Endothelial cell of umbilical vein (primary cell): ENCODE data around the gene CDKN1A. TPM values are rescaled to one million over a fixed set of nuclear protein-coding genes. Genes with fewer than 3 reads are reported as not detected.

ENCODE experiments used
- BruUV-seq: library from RNA; stranded (reverse); fragments of 400-500 nt; replicated peaks from 2 replicates; lab custom pipeline; 2021; lab: Mats Ljungman, UMichigan
- CTCF ChIA-PET: fragments of 300-600, 350-600 bp; sonication (Branson Sonifier 250); formaldehyde crosslinking; loops from one replicate; lab custom pipeline; 2021; ENCODE audit warnings: antibody characterized with exemption, inconsistent platforms; lab: Charles Lee
- POLR2A ChIA-PET: fragments of 300-600, 350-600 bp; sonication (Branson Sonifier 250); formaldehyde crosslinking; loops from one replicate; lab custom pipeline; 2021; ENCODE audit warnings: antibody characterized with exemption, inconsistent platforms; lab: Charles Lee
- DNase-seq: peaks from one replicate; pipeline ENCODE4 v3.0.0-alpha.2; 2011; ENCODE audit warnings: low read depth, low spot score
- FAIRE-seq: peaks from 2 replicates; lab custom pipeline; 2011; peaks lifted over from hg19 to GRCh38; lab: Jason Lieb, UNC
- H2AFZ ChIP-seq: 2 replicates; pipeline ENCODE4 v1.6.0; 2012; ENCODE audit warnings: low read depth, low read length, control low read depth, inconsistent platforms
- H3K27ac ChIP-seq: 2 replicates; pipeline ENCODE4 v1.5.1; 2011; ENCODE audit warnings: low read depth, mild to moderate bottlenecking, control low read depth, low read length, moderate library complexity; ENCODE audit not compliant: insufficient read depth
- H3K27me3 ChIP-seq, 2 experiments: 2 replicates each; pipeline versions ENCODE4 v1.6.0 to v1.6.1; 2011; ENCODE audit warnings: low read length in 2 of 2, mixed read lengths in 1 of 2; ENCODE audit not compliant: control insufficient read depth in 2 of 2, insufficient read depth in 2 of 2
- H3K36me3 ChIP-seq, 2 experiments: 2 replicates in 1 of 2; 3 replicates in 1 of 2; pipeline ENCODE4 v1.5.1; 2011; ENCODE audit warnings: low read length in 2 of 2, mild to moderate bottlenecking in 1 of 2, moderate library complexity in 1 of 2; ENCODE audit not compliant: control insufficient read depth in 2 of 2, insufficient read depth in 2 of 2; ENCODE audit errors: extremely low read depth in 1 of 2
- H3K4me1 ChIP-seq: 3 replicates; pipeline ENCODE4 v1.5.1; 2011; ENCODE audit warnings: mild to moderate bottlenecking, low read length; ENCODE audit not compliant: control insufficient read depth, insufficient read depth; ENCODE audit errors: extremely low read depth
- H3K4me2 ChIP-seq: 2 replicates; pipeline ENCODE4 v1.6.1; 2011; ENCODE audit warnings: low read length, control low read depth, mixed read lengths; ENCODE audit not compliant: insufficient read depth
- H3K4me3 ChIP-seq, 3 experiments: fragments of 200-600 bp in 1 of 3; sonication (generic), shearing (Covaris generic) in 1 of 3; replicated peaks in 1 of 3; 2 replicates each; pipeline ENCODE4 v1.5.1; 2011 to 2016; ENCODE audit warnings: control low read depth in 3 of 3, low read length in 3 of 3, mild to moderate bottlenecking in 2 of 3, inconsistent platforms in 1 of 3, low read depth in 1 of 3, moderate library complexity in 1 of 3; ENCODE audit not compliant: insufficient read depth in 1 of 3
- H3K79me2 ChIP-seq: 2 replicates; pipeline ENCODE4 v1.6.0; 2012; ENCODE audit warnings: low read length, inconsistent platforms; ENCODE audit not compliant: control insufficient read depth, insufficient read depth
- H3K9ac ChIP-seq: replicated peaks from 2 replicates; pipeline ENCODE3; 2011; ENCODE audit warnings: low read length, control low read depth; ENCODE audit not compliant: insufficient read depth; ENCODE audit errors: extremely low read depth
- H3K9me1 ChIP-seq: replicated peaks from 3 replicates; pipeline ENCODE4 v1.6.0; 2011; ENCODE audit warnings: mild to moderate bottlenecking, low read length; ENCODE audit not compliant: control insufficient read depth, insufficient read depth; ENCODE audit errors: extremely low read depth
- H3K9me3 ChIP-seq: replicated peaks from 2 replicates; pipeline ENCODE4 v1.5.1; 2012; ENCODE audit warnings: low read length, inconsistent platforms; ENCODE audit not compliant: control insufficient read depth, insufficient read depth
- H4K20me1 ChIP-seq: replicated peaks from 2 replicates; pipeline ENCODE3; 2011; ENCODE audit warnings: mild to moderate bottlenecking, low read length; ENCODE audit not compliant: control insufficient read depth, insufficient read depth; ENCODE audit errors: extremely low read depth
- CTCF ChIP-seq, 2 donors: IDR thresholded peaks; 1 replicate in 1 of 2; 2 replicates in 1 of 2; pipeline ENCODE4 v1.5.1; 2011; ENCODE audit warnings: low read length in 2 of 2, mild to moderate bottlenecking in 2 of 2, moderate library complexity in 2 of 2, control low read depth in 1 of 2, inconsistent platforms in 1 of 2, low read depth in 1 of 2; ENCODE audit not compliant: insufficient read depth in 1 of 2; ENCODE audit errors: extremely low read depth in 1 of 2
- EZH2 ChIP-seq: IDR thresholded peaks from 2 replicates; pipeline ENCODE4 v1.6.1; 2012; ENCODE audit warnings: borderline replicate concordance, low read depth, mild to moderate bottlenecking, moderate library complexity, low read length, inconsistent platforms; ENCODE audit not compliant: severe bottlenecking
- FOS ChIP-seq: IDR thresholded peaks from 2 replicates; pipeline ENCODE4 v1.6.1; 2011; ENCODE audit warnings: mild to moderate bottlenecking, low read length, moderate library complexity, borderline replicate concordance; ENCODE audit not compliant: insufficient read depth
- GATA2 ChIP-seq: IDR thresholded peaks from 2 replicates; pipeline ENCODE4 v1.7.0; 2011; ENCODE audit warnings: low read depth, mild to moderate bottlenecking, moderate library complexity, mixed read lengths, low read length; ENCODE audit not compliant: insufficient read length, insufficient read depth
- JUN ChIP-seq: IDR thresholded peaks from 2 replicates; pipeline ENCODE4 v1.6.1; 2011; ENCODE audit warnings: borderline replicate concordance, low read depth; ENCODE audit not compliant: insufficient read length, insufficient read depth
- MAX ChIP-seq: IDR thresholded peaks from 2 replicates; pipeline ENCODE4 v1.6.1; 2011; ENCODE audit not compliant: insufficient read depth, insufficient read length
- MYC ChIP-seq: IDR thresholded peaks from one replicate; pipeline ENCODE4 v1.6.1; 2011; ENCODE audit warnings: mild to moderate bottlenecking, low read depth, low read length
- POLR2A ChIP-seq: IDR thresholded peaks from 2 replicates; pipeline ENCODE4 v1.6.1; 2012; ENCODE audit warnings: low read depth, mild to moderate bottlenecking, control low read depth, low read length
- POLR2AphosphoS5 ChIP-seq: IDR thresholded peaks from 2 replicates; pipeline ENCODE4 v1.6.1; 2012; ENCODE audit warnings: low read depth, mild to moderate bottlenecking, control low read depth, low read length, moderate library complexity; ENCODE audit not compliant: insufficient read depth
- dilution Hi-C: fragments of 300-500 bp; cut with MboI; formaldehyde crosslinking; loops from one replicate; pipeline ENCODE4 v1.15.0; 2019; ENCODE audit warnings: low sequenced_read_pairs; ENCODE audit not compliant: extremely low pct_ligation_motif_present
- intact Hi-C: fragments of 100-400 bp; cut with micrococcal nuclease; formaldehyde crosslinking; loops from one replicate; pipeline ENCODE4 v1.10.0; 2022
- polyA plus RNA-seq, 4 experiments: library from polyadenylated mRNA; depleted of rRNA in 3 of 4; stranded (reverse) in 3 of 4; unstranded in 1 of 4; fragments of >200 nt; gene quantifications; 2 replicates each; pipeline versions ENCODE4 v1.2.1 to v1.2.3, GENCODE V29; 2011 to 2012; ENCODE audit warnings: missing spikeins in 1 of 4
- total RNA-seq: library from RNA; stranded (reverse); gene quantifications from 2 replicates; pipeline ENCODE4 v1.2.3, GENCODE V29; 2021

The CDKN1A gene
- total and polyA plus RNA-seq, 2 donors (not counting 3 experiments of a cell fraction or from before 2014, with no cell fraction given) = 170 to 238 TPM

DNA sequence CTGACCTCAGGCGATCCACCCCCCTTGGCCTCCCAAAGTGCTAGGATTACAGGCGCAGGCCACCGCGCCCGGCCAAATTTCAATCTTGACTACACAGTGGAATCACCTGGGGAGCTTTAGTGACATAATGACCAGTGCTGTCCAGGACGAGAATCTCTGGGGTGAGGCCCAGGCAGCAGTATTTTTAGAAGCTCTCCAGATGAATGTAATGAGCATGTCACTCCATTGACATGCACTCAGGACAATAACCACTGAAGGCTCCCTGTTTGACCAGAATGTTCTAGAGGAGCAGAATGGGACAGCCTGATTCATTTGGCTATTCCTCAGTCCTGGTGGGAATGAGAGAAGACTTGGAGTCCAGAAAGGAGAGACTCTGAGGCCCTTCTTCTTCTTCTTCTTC is 45.1 kb upstream of the CDKN1A start:
- H3K9ac ChIP-seq = no peak overlapping the region
- dilution Hi-C loops = no loop called here
- DNase-seq (no peak), FAIRE-seq (no peak)
- no peaks in the 10 kb centered on the region for H3K9me1 ChIP-seq
- no TSS peak for BruUV-seq
- no peaks in the 10 kb centered on the region for H3K36me3 ChIP-seq
- POLR2A ChIA-PET = interaction anchor here (0.6 to 1.0 kb wide), 3 partner anchors 23 to 45 kb away, joined by 3 to 7 read pairs (median 3); partner anchors contain the start of gene CDKN1A
- H3K79me2 ChIP-seq = no peaks in the 10 kb centered on the region
- TF ChIP-seq EZH2 (no peak), CTCF (IDR thresholded peaks at IDR 0.05; ENCODE audit: extremely low read depth in 1 of 2, insufficient read depth in 1 of 2, low read depth in 1 of 2, low read length in 2 of 2) (no peak)
- no peaks in the 10 kb centered on the region for H3K27me3 ChIP-seq
- no peak overlapping the region for H3K4me2 ChIP-seq
- H3K9me3 ChIP-seq = no peaks in the 10 kb centered on the region
- CTCF ChIA-PET = interaction anchor here (0.8 to 1.6 kb wide), 4 partner anchors 19 to 126 kb away, joined by 3 to 4 read pairs (median 4); partner anchors contain the start of gene CDKN1A
- intact Hi-C loops = no loop called here
- H3K4me3 ChIP-seq = no peak overlapping the region
- no peak overlapping the region for H2AFZ ChIP-seq
- no peaks in the 10 kb centered on the region for H4K20me1 ChIP-seq
- H3K4me1 ChIP-seq = peaks cover 12% of the 10 kb centered on the region
- H3K27ac ChIP-seq = no peak overlapping the region

DNA sequence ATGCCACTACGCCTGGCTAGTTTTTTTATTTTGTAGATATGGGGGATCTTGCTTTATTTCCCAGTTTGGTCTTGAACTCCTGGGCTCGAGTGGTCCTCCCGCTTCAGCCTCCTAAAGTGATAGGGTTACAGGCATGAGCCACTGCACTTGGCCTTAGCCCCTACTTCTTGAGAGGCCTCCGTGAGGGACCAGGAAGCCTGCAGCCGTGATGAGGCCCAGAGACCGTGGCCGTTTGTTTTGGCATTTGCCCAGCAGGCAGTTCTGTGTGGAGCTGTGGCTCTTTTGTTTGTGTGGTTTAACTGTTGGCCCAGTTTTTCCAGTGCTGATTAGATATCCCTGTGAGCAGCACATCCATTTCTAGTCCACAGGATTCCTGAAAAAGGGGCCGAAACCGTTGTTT is 44.6 kb upstream of the CDKN1A start:
- H3K4me1 ChIP-seq = peaks cover 11% of the 10 kb centered on the region
- DNase-seq (peak; percentile 87), FAIRE-seq (peak; percentile 89)
- H3K4me2 ChIP-seq = no peak overlapping the region
- ChIA-PET CTCF (interaction anchor here (0.8 to 3.2 kb wide), 7 partner anchors 9 to 125 kb away, joined by 3 to 11 read pairs (median 4); partner anchors contain the start of gene CDKN1A), POLR2A (interaction anchor here (0.6 to 1.0 kb wide), 3 partner anchors 24 to 120 kb away, joined by 3 to 7 read pairs (median 4); partner anchors contain the start of gene CDKN1A)
- dilution Hi-C loops (no loop called here), intact Hi-C loops (no loop called here)
- H3K27ac ChIP-seq = no peak overlapping the region
- H3K36me3 ChIP-seq = no peaks in the 10 kb centered on the region
- TF ChIP-seq POLR2AphosphoS5 = no peak
- TF ChIP-seq JUN = no peak
- TF ChIP-seq EZH2 = no peak
- no peak for TF ChIP-seq GATA2
- no peak for TF ChIP-seq MYC
- TF ChIP-seq POLR2A = no peak
- no peak for TF ChIP-seq FOS
- TF ChIP-seq MAX = no peak
- TF ChIP-seq CTCF (IDR thresholded peaks at IDR 0.05; ENCODE audit: extremely low read depth in 1 of 2, insufficient read depth in 1 of 2, low read depth in 1 of 2, low read length in 2 of 2) = no peak
- no peaks in the 10 kb centered on the region for H3K9me3 ChIP-seq
- no peak overlapping the region for H3K9ac ChIP-seq
- no peak overlapping the region for H3K4me3 ChIP-seq
- H4K20me1 ChIP-seq = no peaks in the 10 kb centered on the region
- H3K27me3 ChIP-seq = no peaks in the 10 kb centered on the region
- H3K9me1 ChIP-seq = no peaks in the 10 kb centered on the region
- H3K79me2 ChIP-seq = no peaks in the 10 kb centered on the region
- BruUV-seq = no TSS peak
- peak overlapping the region; percentile 55 for H2AFZ ChIP-seq
